ENCODE data around the gene MSL1.

MSL1 gene

GRCh38 chr17:40121181-40122135 is at the start of gene MSL1:
Gene MSL1, plus strand, starts transcription at chr17:40121971. Its CDS starts 642 bp downstream, at chr17:40122613.
- H3K27me3 ChIP-seq (ENCODE audit: control insufficient read depth in 1 of 2, insufficient read depth in 2 of 2, low read length in 2 of 2): no peaks in the 10 kb centered on the region

GRCh38 chr17:40072040-40072734 is 49.6 kb upstream of the MSL1 start:
- Histone ChIP-seq H3K27me3 (ENCODE audit: control insufficient read depth in 1 of 2, insufficient read depth in 2 of 2, low read length in 2 of 2) (no peaks in the 10 kb centered on the region), H3K4me3 (ENCODE audit: low read length in 2 of 2) (peak overlapping the region; percentile 36 to 73), H3K9me3 (ENCODE audit: control insufficient read depth in 2 of 2, low read length in 2 of 2) (no peaks in the 10 kb centered on the region), H3K9ac (ENCODE audit: low read length in 2 of 2) (peak overlapping the region; percentile 39 to 60), H3K27ac (ENCODE audit: low read length) (peak overlapping the region; percentile 93), H3K4me1 (ENCODE audit: control insufficient read depth, insufficient read depth, low read length) (peaks cover 98% of the 10 kb centered on the region), H3K36me3 (ENCODE audit: control insufficient read depth in 2 of 2, insufficient read depth in 2 of 2, low read length in 2 of 2) (peaks cover 5 to 15% of the 10 kb centered on the region in 2 donors)

More at GRCh38 chr17:40121181-40122135, at the start of gene MSL1:
- Histone ChIP-seq H3K9me3 (ENCODE audit: control insufficient read depth in 2 of 2, low read length in 2 of 2) (no peaks in the 10 kb centered on the region), H3K4me3 (ENCODE audit: low read length in 2 of 2) (peak within 1 kb of the TSS; percentile 91 to 97), H3K27ac (ENCODE audit: low read length) (peak within 1 kb of the TSS; percentile 90), H3K4me1 (ENCODE audit: control insufficient read depth, insufficient read depth, low read length) (peaks cover 27% of the 10 kb centered on the region), H3K36me3 (ENCODE audit: control insufficient read depth in 2 of 2, insufficient read depth in 2 of 2, low read length in 2 of 2) (peaks cover 3 to 4% of the 10 kb centered on the region in 2 donors), H3K9ac (ENCODE audit: low read length in 2 of 2) (peak within 1 kb of the TSS; percentile 86 to 89)

DNA sequence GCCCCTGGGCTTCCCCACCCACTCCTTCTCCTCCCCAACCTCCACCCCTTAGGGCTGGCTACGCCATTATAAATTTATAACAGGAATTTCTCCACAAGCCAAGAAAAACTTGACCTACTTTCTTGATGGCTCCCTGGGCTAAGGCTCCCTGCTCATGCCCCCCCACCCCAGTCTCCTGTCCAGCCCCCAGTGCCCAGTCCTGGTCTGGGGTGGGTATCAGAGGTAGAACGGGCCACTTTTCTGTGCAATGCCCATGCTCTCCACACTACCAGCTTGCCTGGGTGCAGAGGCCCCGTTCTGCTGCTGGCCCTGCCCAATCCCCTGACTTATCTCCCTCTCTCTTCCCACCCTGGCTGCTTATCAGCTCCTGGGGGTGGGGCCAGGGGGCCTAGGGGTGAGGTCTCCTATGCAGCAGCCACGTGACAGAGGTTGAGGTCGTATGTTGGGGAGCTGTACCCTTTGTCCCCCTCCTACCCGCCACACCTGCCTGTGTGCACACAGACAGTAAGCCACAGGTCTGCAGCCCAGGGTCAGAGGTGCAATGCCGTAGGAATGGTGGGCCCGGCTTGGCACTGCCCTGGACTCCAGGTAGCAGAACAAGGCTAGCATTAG is 48.9 kb upstream of the MSL1 start:
- Histone ChIP-seq H3K4me1 (ENCODE audit: control insufficient read depth, insufficient read depth, low read length) (peaks cover 93% of the 10 kb centered on the region), H3K4me3 (ENCODE audit: low read length in 2 of 2) (peak overlapping the region in 1 of 2 donors; percentile 73), H3K36me3 (ENCODE audit: control insufficient read depth in 2 of 2, insufficient read depth in 2 of 2, low read length in 2 of 2) (peaks cover 8 to 17% of the 10 kb centered on the region in 2 donors), H3K9ac (ENCODE audit: low read length in 2 of 2) (peak overlapping the region; percentile 36 to 39), H3K9me3 (ENCODE audit: control insufficient read depth in 2 of 2, low read length in 2 of 2) (no peaks in the 10 kb centered on the region), H3K27ac (ENCODE audit: low read length) (peak overlapping the region; percentile 93), H3K27me3 (ENCODE audit: control insufficient read depth in 1 of 2, insufficient read depth in 2 of 2, low read length in 2 of 2) (no peaks in the 10 kb centered on the region)

- Histone ChIP-seq H3K27ac (ENCODE audit: low read length) (peak overlapping the region; percentile 93), H3K36me3 (ENCODE audit: control insufficient read depth in 2 of 2, insufficient read depth in 2 of 2, low read length in 2 of 2) (peaks cover 11 to 22% of the 10 kb centered on the region in 2 donors), H3K4me1 (ENCODE audit: control insufficient read depth, insufficient read depth, low read length) (peaks cover 86% of the 10 kb centered on the region), H3K27me3 (ENCODE audit: control insufficient read depth in 1 of 2, insufficient read depth in 2 of 2, low read length in 2 of 2) (no peaks in the 10 kb centered on the region), H3K4me3 (ENCODE audit: low read length in 2 of 2) (peak overlapping the region in 1 of 2 donors; percentile 29), H3K9ac (ENCODE audit: low read length in 2 of 2) (peak overlapping the region in 1 of 2 donors; percentile 36), H3K9me3 (ENCODE audit: control insufficient read depth in 2 of 2, low read length in 2 of 2) (no peaks in the 10 kb centered on the region)
Observed at GRCh38 chr17:40073454-40074174, 48.2 kb upstream of the MSL1 start.

DNA sequence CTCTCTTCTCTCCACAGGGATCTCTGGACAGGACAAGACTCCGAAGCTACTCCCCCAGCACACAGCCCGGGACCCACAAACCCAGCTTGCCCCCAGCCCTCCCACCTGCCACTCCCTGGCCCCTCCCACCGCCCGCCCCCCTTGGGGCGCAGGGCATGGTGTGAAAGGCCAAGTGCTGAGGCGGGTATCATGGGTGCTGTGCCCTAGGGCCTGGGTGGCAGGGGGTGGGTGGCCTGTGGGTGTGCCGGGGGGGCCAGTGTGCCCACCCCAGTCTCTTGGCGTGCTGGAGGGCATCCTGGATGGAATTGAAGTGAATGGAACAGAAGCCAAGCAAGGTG is 47.6 kb upstream of the MSL1 start:
- Histone ChIP-seq H3K36me3 (ENCODE audit: control insufficient read depth in 2 of 2, insufficient read depth in 2 of 2, low read length in 2 of 2) (peaks cover 11 to 24% of the 10 kb centered on the region in 2 donors), H3K4me3 (ENCODE audit: low read length in 2 of 2) (no peak overlapping the region), H3K27me3 (ENCODE audit: control insufficient read depth in 1 of 2, insufficient read depth in 2 of 2, low read length in 2 of 2) (no peaks in the 10 kb centered on the region), H3K9me3 (ENCODE audit: control insufficient read depth in 2 of 2, low read length in 2 of 2) (no peaks in the 10 kb centered on the region), H3K4me1 (ENCODE audit: control insufficient read depth, insufficient read depth, low read length) (peaks cover 81% of the 10 kb centered on the region), H3K27ac (ENCODE audit: low read length) (peak overlapping the region; percentile 93), H3K9ac (ENCODE audit: low read length in 2 of 2) (no peak overlapping the region)

DNA sequence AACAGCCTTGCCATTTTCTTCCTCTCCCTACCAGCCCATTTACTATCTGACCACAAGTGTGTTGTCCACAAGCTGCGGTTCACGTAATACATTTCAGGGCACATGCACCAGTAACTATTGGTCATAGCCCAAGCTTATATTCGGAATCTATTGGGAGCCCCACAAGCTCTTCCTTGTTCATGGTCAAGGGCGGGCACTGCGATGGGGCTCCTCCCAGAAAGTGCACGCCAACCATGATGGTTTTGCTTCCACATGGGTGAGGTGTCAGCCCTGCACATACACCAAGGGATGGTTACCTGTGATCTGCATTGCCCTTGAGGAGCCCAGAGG is 46.9 kb upstream of the MSL1 start:
- peak overlapping the region in 1 of 2 donors; percentile 36 for H3K9ac ChIP-seq (ENCODE audit: low read length in 2 of 2)
- peak overlapping the region in 1 of 2 donors; percentile 65 for H3K4me3 ChIP-seq (ENCODE audit: low read length in 2 of 2)
- peak overlapping the region; percentile 93 for H3K27ac ChIP-seq (ENCODE audit: low read length)
- H3K4me1 ChIP-seq (ENCODE audit: control insufficient read depth, insufficient read depth, low read length): peaks cover 74% of the 10 kb centered on the region
- H3K36me3 ChIP-seq (ENCODE audit: control insufficient read depth in 2 of 2, insufficient read depth in 2 of 2, low read length in 2 of 2): peaks cover 11 to 26% of the 10 kb centered on the region in 2 donors
- no peaks in the 10 kb centered on the region for H3K9me3 ChIP-seq (ENCODE audit: control insufficient read depth in 2 of 2, low read length in 2 of 2)
- no peaks in the 10 kb centered on the region for H3K27me3 ChIP-seq (ENCODE audit: control insufficient read depth in 1 of 2, insufficient read depth in 2 of 2, low read length in 2 of 2)

GRCh38 chr17:40075201-40075941 is 46.4 kb upstream of the MSL1 start:
- no peaks in the 10 kb centered on the region for H3K27me3 ChIP-seq (ENCODE audit: control insufficient read depth in 1 of 2, insufficient read depth in 2 of 2, low read length in 2 of 2)
- H3K9me3 ChIP-seq (ENCODE audit: control insufficient read depth in 2 of 2, low read length in 2 of 2): no peaks in the 10 kb centered on the region
- H3K27ac ChIP-seq (ENCODE audit: low read length): peak overlapping the region; percentile 93
- H3K4me3 ChIP-seq (ENCODE audit: low read length in 2 of 2): peak overlapping the region; percentile 50 to 65
- H3K36me3 ChIP-seq (ENCODE audit: control insufficient read depth in 2 of 2, insufficient read depth in 2 of 2, low read length in 2 of 2): peaks cover 13 to 26% of the 10 kb centered on the region in 2 donors
- peak overlapping the region; percentile 39 to 64 for H3K9ac ChIP-seq (ENCODE audit: low read length in 2 of 2)
- peaks cover 68% of the 10 kb centered on the region for H3K4me1 ChIP-seq (ENCODE audit: control insufficient read depth, insufficient read depth, low read length)

DNA sequence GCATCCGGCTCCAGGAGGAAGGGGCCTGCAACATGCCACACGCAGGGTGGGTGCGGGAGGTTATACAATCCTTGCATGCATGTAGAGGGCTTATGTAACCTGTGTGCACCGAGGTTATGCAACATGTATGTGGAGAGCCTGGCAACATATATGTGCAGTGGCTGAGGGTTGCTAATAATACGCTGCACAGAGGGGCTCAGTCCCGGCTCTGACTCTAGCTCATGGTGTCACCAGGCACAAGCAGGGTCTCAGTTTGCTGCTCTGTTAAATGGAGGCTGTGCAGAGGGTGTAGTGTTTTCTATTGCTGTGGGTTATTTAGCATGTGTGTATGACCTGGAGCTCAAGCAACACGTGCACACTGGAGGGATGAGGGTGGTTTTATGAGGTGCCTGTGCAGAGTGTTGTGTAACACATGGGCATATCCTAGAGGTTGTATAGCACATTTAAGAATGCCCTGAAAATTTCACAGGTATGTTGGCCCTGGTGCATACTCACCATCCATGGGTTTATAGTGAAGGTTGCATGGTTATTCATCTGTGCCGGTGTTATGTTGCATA is 45.8 kb upstream of the MSL1 start:
- Histone ChIP-seq H3K27ac (ENCODE audit: low read length) (peak overlapping the region; percentile 93), H3K9me3 (ENCODE audit: control insufficient read depth in 2 of 2, low read length in 2 of 2) (no peaks in the 10 kb centered on the region), H3K4me3 (ENCODE audit: low read length in 2 of 2) (peak overlapping the region; percentile 50 to 65), H3K9ac (ENCODE audit: low read length in 2 of 2) (peak overlapping the region; percentile 39 to 64), H3K27me3 (ENCODE audit: control insufficient read depth in 1 of 2, insufficient read depth in 2 of 2, low read length in 2 of 2) (no peaks in the 10 kb centered on the region), H3K4me1 (ENCODE audit: control insufficient read depth, insufficient read depth, low read length) (peaks cover 62% of the 10 kb centered on the region), H3K36me3 (ENCODE audit: control insufficient read depth in 2 of 2, insufficient read depth in 2 of 2, low read length in 2 of 2) (peaks cover 14 to 27% of the 10 kb centered on the region in 2 donors)

DNA sequence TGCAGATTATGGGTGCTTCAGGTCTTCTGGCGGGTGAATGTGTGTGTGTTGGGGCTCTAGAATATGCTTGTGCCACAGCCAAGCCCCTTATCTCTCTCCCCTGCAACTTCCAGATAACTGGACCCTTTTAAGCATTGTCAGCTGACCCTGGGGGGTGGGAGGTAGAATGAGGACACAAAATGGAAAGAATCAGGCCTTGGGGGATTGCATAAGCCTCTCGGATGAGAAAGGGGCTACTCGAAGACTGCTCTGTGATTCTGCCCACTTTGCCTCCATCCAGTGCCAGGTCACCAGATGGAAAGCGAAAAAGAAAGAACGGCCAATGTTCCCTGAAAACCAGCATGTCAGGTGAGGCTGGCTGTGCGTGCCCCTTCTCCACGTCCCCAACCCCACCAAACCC is 45.2 kb upstream of the MSL1 start:
- H3K9ac ChIP-seq (ENCODE audit: low read length in 2 of 2): peak overlapping the region in 1 of 2 donors; percentile 8
- H3K4me1 ChIP-seq (ENCODE audit: control insufficient read depth, insufficient read depth, low read length): peaks cover 56% of the 10 kb centered on the region
- peak overlapping the region; percentile 93 for H3K27ac ChIP-seq (ENCODE audit: low read length)
- no peak overlapping the region for H3K4me3 ChIP-seq (ENCODE audit: low read length in 2 of 2)
- H3K9me3 ChIP-seq (ENCODE audit: control insufficient read depth in 2 of 2, low read length in 2 of 2): no peaks in the 10 kb centered on the region
- H3K36me3 ChIP-seq (ENCODE audit: control insufficient read depth in 2 of 2, insufficient read depth in 2 of 2, low read length in 2 of 2): peaks cover 14 to 29% of the 10 kb centered on the region in 2 donors
- H3K27me3 ChIP-seq (ENCODE audit: control insufficient read depth in 1 of 2, insufficient read depth in 2 of 2, low read length in 2 of 2): no peaks in the 10 kb centered on the region

Data from stomach smooth muscle (tissue), 2 donors.